Transverse colon (tissue), 4 donors: Measurements from ENCODE around the gene MRPS18A. TPM values are rescaled to one million over a fixed set of nuclear protein-coding genes. Genes with fewer than 3 reads are reported as not detected.

Source experiments
- DNase-seq: peaks from one replicate; pipeline ENCODE4 v3.0.0-alpha.2; 2019
- H3K27ac ChIP-seq, 4 donors: fragments of 200-600 bp; sonication (generic); 2 replicates each; pipeline ENCODE4 v1.5.1; 2016 to 2018; ENCODE audit warnings: inconsistent platforms in 4 of 4
- H3K27me3 ChIP-seq: fragments of 200-600 bp; sonication (generic); 2 replicates; pipeline ENCODE4 v1.5.1; 2017; ENCODE audit warnings: inconsistent platforms
- H3K36me3 ChIP-seq, 4 donors: fragments of 200-600 bp; sonication (generic); 2 replicates each; pipeline ENCODE4 v1.5.1; 2017 to 2019; ENCODE audit warnings: inconsistent platforms in 4 of 4
- H3K4me1 ChIP-seq, 4 donors: fragments of 200-600 bp; sonication (generic); 2 replicates each; pipeline ENCODE4 v1.5.1; 2017 to 2020; ENCODE audit warnings: inconsistent platforms in 4 of 4
- H3K4me3 ChIP-seq, 4 donors: fragments of 200-600 bp; sonication (generic); 1 replicate in 1 of 4; 2 replicates in 3 of 4; pipeline versions ENCODE4 v1.5.1 to v1.6.1; 2017 to 2019; ENCODE audit warnings: inconsistent platforms in 4 of 4
- H3K9me3 ChIP-seq, 2 donors: fragments of 200-600 bp; sonication (generic); 2 replicates each; pipeline ENCODE4 v1.5.1; 2017 to 2019; ENCODE audit warnings: inconsistent platforms in 2 of 2
- EP300 ChIP-seq: sonication (generic); formaldehyde crosslinking; IDR thresholded peaks from one replicate; pipeline ENCODE4 v1.6.1; 2017; ENCODE audit warnings: antibody characterized with exemption, low read depth
- POLR2A ChIP-seq: fragments of 450-650 bp; IDR thresholded peaks from one replicate; pipeline ENCODE4 v1.6.1; 2016; ENCODE audit warnings: antibody characterized with exemption, mild to moderate bottlenecking, moderate library complexity
- POLR2AphosphoS5 ChIP-seq, 3 donors: sonication (generic); formaldehyde crosslinking; IDR thresholded peaks; one replicate each; pipeline ENCODE4 v1.6.1; 2016; ENCODE audit warnings: antibody characterized with exemption in 3 of 3
- WGBS, 2 donors: methylation state at CpG; one replicate each; pipeline ENCODE4 v1.1.5; 2018; ENCODE audit warnings: low coverage in 1 of 2; 5-methylcytosine and 5-hydroxymethylcytosine counted together
- in situ Hi-C, 4 donors: fragments of 200-750 bp; cut with MboI; loops; one replicate each; pipeline versions ENCODE4 v1.15.0 to v1.15.1; 2017; ENCODE audit warnings: low sequenced_read_pairs in 3 of 4, low pct_ligation_motif_present in 1 of 4, low pct_unique_long_range_greater_than_20kb in 1 of 4
- intact Hi-C: fragments of 100-400 bp; cut with DNase I; formaldehyde crosslinking; loops from one replicate; pipeline ENCODE4 v1.15.1; 2023; ENCODE audit warnings: low total_unique reads
- total RNA-seq, 4 donors: library from RNA; depleted of rRNA; stranded (reverse); fragments of >200 nt; gene quantifications; one replicate each; pipeline ENCODE4 v1.1.0, GENCODE V29; 2016
- TF ChIP-seq, protein P1 (sequence below), 5 experiments: fragments of 200-600 bp in 3 of 5; fragments of 450-650 bp in 2 of 5; sonication (generic) in 3 of 5; IDR thresholded peaks; 1 replicate in 2 of 5; 2 replicates in 3 of 5; pipeline ENCODE4 v1.5.1; 2016 to 2017; ENCODE audit warnings: antibody characterized with exemption in 5 of 5, inconsistent platforms in 3 of 5, mild to moderate bottlenecking in 2 of 5, moderate library complexity in 1 of 5

MRPS18A gene
- total RNA-seq, 4 donors from 2014 or later = 25.4 to 48.6 (median 40.3) TPM

DNA sequence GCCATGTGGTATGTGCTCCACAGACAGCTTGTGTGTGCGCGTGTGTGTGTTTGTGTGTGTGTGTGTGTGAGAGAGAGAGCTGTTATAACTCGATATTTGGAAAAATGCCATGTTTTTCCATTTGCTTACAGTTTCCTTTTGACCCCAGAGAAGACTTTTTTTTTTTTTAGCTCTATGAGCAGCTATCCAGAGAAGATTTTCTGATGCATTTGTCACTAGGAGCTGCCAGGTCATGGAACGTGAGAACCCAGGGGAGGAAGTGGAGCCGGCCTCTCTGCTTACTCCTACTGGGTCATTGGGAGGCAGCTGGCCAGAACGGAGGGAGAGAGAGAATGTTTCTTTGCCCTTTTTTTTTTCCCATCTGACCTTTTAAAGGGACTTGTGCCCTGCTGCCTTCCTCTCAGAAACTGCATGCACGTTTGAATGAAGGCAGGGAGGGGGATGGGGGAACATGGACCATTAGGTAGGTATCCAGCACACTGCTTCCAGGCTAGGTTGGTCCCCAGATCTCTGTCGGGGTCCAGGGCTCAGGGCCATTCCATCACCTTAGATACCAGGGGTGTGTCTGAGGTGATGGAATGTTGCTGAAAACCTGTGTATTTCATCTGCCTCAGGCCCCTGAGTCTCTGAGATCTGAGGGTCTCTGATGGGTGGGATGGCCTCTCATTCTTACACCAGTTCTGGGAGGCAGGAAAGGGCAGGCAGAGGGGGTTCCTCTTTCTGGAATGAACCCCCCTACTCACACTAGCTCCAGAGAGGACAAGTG, 11.2 kb upstream of the MRPS18A start:
- H3K9me3 ChIP-seq = no peaks in the 10 kb centered on the region
- no peaks in the 10 kb centered on the region for H3K27me3 ChIP-seq
- TF ChIP-seq EP300 (no peak), POLR2AphosphoS5 (IDR thresholded peaks at IDR 0.05) (no peak), POLR2A (no peak)
- TF ChIP-seq, protein P1, sequence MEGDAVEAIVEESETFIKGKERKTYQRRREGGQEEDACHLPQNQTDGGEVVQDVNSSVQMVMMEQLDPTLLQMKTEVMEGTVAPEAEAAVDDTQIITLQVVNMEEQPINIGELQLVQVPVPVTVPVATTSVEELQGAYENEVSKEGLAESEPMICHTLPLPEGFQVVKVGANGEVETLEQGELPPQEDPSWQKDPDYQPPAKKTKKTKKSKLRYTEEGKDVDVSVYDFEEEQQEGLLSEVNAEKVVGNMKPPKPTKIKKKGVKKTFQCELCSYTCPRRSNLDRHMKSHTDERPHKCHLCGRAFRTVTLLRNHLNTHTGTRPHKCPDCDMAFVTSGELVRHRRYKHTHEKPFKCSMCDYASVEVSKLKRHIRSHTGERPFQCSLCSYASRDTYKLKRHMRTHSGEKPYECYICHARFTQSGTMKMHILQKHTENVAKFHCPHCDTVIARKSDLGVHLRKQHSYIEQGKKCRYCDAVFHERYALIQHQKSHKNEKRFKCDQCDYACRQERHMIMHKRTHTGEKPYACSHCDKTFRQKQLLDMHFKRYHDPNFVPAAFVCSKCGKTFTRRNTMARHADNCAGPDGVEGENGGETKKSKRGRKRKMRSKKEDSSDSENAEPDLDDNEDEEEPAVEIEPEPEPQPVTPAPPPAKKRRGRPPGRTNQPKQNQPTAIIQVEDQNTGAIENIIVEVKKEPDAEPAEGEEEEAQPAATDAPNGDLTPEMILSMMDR (IDR thresholded peaks at IDR 0.05) = no peak
- H3K4me3 ChIP-seq = no peak overlapping the region
- in situ Hi-C loops = no loop called here
- 29 to 37% methylated on average over 4 to 8 of the region's 8 CpGs for WGBS, 2 donors
- H3K27ac ChIP-seq = peak overlapping the region; percentile 26 to 67 (median 62)
- peaks cover 33 to 66% (median 49%) of the 10 kb centered on the region in 4 donors for H3K4me1 ChIP-seq
- no peak for DNase-seq
- intact Hi-C loops = no loop called here
- no peaks in the 10 kb centered on the region for H3K36me3 ChIP-seq

DNA sequence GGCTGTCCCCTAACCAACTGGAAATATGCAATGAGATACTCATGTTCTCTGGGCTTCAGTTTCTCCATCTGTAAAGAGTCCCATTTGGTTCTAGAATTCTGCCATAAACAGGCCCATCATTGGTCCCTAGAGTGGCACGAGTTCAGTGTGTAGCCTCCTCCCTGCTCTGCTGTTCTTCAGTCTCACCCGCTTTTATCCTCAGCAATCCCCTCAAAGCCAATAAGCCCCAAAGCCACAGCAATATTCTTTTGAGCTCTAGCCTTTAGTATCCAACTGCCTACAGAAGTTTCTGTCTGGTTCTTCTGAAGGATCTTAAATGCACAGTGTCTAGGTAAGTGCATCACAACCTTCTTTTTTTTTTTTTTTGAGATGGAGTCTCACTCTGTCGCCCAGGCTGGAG, 9.8 kb upstream of the MRPS18A start:
- no peak overlapping the region for H3K27ac ChIP-seq
- 89 to 93% methylated on average over 3 of the region's 3 CpGs for WGBS, 2 donors
- in situ Hi-C loops (no loop called here), intact Hi-C loops (no loop called here)
- TF ChIP-seq POLR2A (no peak), EP300 (no peak), POLR2AphosphoS5 (IDR thresholded peaks at IDR 0.05) (no peak)
- TF ChIP-seq, protein P1 (IDR thresholded peaks at IDR 0.05) = no peak
- H3K9me3 ChIP-seq = no peaks in the 10 kb centered on the region
- peaks cover 21 to 53% (median 38%) of the 10 kb centered on the region in 4 donors for H3K4me1 ChIP-seq
- no peak for DNase-seq
- H3K36me3 ChIP-seq = no peaks in the 10 kb centered on the region
- H3K4me3 ChIP-seq = no peak overlapping the region
- H3K27me3 ChIP-seq = no peaks in the 10 kb centered on the region

DNA sequence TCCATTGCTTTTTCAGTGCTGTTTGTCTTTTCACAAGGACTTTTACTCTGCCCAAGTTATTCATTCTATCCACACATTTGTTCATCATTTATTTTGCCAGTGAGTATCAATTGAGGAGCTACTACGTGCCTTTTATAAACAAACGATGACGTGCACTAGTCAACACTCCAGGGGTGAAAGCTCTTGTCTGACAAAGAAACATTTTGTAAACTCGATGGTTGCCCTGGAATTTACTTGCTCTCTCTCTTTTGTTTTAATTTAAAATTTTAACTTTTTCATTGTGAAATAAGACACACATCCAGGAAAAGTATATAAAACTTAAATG, 8.3 kb upstream of the MRPS18A start:
- in situ Hi-C loops = no loop called here
- no peaks in the 10 kb centered on the region for H3K27me3 ChIP-seq
- H3K36me3 ChIP-seq = no peaks in the 10 kb centered on the region
- H3K4me1 ChIP-seq = peaks cover 17 to 38% (median 33%) of the 10 kb centered on the region in 4 donors
- intact Hi-C loops = no loop called here
- H3K9me3 ChIP-seq = no peaks in the 10 kb centered on the region
- TF ChIP-seq POLR2A (no peak), EP300 (no peak), POLR2AphosphoS5 (IDR thresholded peaks at IDR 0.05) (no peak)
- TF ChIP-seq, protein P1 (IDR thresholded peaks at IDR 0.05) = no peak
- H3K4me3 ChIP-seq = no peak overlapping the region
- no peak for DNase-seq
- WGBS, 2 donors = 35 to 57% methylated on average over 4 of the region's 4 CpGs
- peak overlapping the region; percentile 52 to 80 (median 77) for H3K27ac ChIP-seq

- H3K36me3 ChIP-seq = no peaks in the 10 kb centered on the region
- intact Hi-C loops (no loop called here), in situ Hi-C loops (no loop called here)
- no peak overlapping the region for H3K4me3 ChIP-seq
- peak; percentile 90 for DNase-seq
- H3K27me3 ChIP-seq = no peaks in the 10 kb centered on the region
- 35 to 62% methylated on average over 3 to 9 of the region's 9 CpGs for WGBS, 2 donors
- TF ChIP-seq EP300 = no peak
- TF ChIP-seq POLR2AphosphoS5 (IDR thresholded peaks at IDR 0.05) = peak in 1 of 3 donors; percentile 42
- TF ChIP-seq, protein P1 (IDR thresholded peaks at IDR 0.05) = no peak
- TF ChIP-seq POLR2A = no peak
- H3K27ac ChIP-seq = peak overlapping the region; percentile 52 to 80 (median 77)
- H3K9me3 ChIP-seq = no peaks in the 10 kb centered on the region
- H3K4me1 ChIP-seq = peaks cover 17 to 37% (median 32%) of the 10 kb centered on the region in 4 donors
Measured at GRCh38 chr6:43695215-43695966, 7.8 kb upstream of the MRPS18A start.
